HG02571 (cell line): ENCODE data around the gene AREG.

Experiments used
- ATAC-seq: cut with Tn5 transposase; IDR thresholded peaks from one replicate; pipeline ENCODE4 v1.9.1; 2021; ENCODE audit warnings: mild to moderate bottlenecking, moderate library complexity; ENCODE audit not compliant: unreplicated experiment

Gene AREG

DNA sequence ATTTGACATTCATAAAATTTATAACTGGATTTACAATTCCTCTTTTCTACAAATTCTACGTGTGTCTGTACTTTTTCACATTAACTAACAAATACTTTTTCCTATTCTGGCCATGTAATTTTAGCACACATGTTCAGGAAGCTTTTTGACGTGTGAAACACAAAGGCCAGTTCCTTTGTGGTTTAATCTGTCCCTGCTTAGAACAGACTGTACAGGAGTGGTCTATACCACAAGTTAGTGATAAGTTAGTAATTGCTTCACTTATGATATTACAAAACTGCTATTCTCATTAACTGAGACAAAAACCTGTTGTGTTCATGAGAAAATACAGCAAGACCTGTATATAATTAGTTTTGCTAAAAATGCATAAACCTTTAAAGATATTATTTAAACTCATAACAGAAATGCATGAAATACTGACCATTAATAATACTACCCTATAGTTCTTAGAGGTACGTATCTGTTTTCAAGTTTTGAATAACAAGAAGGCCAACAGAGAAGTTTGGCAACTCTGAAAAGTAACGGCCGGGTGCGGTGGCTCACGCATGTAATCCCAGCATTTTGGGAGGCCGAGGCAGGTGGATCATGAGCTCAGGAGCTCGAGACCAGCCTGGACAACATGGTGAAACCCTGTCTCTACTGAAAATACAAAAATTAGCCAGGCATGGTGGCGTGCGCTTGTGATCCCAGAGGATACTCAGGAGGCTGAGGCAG is 13.7 kb upstream of the AREG start:
- ATAC-seq, result no peak

DNA sequence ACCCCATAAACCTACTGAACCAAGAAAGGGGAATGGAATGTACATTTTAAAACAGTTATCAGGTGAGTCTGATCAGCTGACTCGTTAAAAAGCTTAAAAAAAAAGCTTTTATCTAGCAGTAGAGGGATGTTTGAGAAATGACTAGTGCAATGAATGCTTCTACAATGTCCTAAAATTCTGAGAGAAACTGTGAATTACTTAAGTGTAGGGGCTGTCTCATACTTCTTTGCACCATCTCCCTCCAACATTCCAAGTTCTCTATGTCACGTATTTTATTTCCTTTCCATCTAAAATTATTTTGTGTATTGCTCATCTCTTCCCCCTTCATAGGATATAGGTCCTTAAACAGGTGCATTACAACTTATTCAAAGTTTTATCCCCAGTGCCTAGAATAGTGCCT is 11.9 kb upstream of the AREG start:
- ATAC-seq, result no peak

DNA sequence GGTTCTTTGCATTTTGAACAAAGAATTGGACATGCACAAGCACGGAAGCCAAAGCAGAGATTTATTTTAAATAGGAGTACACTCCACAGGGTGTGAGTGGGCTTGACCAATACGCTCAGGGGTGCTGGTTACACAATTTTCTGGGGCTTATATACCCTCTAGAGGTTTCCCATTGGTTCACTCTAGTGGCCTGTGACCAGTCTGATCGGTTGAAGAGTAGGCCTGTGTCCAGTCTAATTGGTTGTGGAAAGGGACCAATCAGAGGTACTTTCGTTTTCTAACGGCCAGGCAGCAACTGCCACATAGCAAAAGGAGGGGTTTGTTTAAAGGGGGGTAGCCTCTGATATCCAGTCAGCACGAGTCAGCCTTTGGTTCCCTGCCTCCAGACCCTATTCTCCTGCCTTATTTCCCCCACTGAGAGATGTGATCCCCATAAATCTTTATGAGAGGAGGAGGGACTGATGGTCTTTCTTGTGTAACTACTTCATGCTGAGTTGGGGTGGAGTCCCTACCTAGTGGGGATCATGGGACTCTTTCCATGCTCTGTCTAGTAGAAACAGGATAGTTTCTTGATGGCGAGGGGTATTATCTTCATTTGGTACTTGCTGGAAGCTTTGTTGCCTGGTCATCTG is 11.3 kb upstream of the AREG start:
- ATAC-seq, result no peak

DNA sequence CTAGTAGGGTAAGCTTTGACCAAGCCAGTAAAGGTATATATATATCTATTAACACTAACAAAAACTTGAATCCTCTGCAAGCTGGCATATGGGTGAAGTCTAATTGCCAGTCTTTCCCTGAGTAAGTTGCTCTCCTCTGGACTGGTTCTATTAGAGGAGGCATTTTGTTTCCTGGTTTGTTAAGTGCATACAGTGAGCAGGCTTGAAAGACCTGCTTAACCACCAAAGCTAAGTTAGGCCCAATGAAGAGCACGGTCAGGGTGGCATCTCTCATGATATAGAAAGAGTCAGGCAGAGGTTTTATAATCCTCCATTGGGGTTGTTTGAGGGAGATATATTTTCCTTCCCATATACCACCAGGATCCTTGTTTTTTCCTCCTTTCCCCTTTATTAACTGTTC is 9.6 kb upstream of the AREG start:
- no peak for ATAC-seq

DNA sequence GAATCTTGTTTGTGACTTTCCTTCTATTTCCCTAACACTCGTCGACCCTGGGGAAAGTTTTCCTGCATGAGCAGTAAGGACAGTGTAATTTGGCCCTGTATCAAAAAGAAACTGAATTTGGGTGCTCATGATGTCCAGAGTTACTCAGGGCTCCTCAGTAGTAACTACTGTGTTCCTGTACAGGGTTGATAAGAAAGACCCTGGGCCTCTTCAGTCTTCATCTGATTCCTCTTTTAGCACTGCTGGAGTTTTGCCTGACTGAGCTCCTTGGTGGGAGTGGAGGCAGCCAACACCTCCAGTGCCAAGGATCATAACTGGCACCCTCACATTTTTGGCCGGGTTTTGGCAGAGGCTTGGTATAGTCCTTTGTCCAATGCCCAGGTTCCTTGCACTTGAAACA is 7.1 kb upstream of the AREG start:
- no peak for ATAC-seq

DNA sequence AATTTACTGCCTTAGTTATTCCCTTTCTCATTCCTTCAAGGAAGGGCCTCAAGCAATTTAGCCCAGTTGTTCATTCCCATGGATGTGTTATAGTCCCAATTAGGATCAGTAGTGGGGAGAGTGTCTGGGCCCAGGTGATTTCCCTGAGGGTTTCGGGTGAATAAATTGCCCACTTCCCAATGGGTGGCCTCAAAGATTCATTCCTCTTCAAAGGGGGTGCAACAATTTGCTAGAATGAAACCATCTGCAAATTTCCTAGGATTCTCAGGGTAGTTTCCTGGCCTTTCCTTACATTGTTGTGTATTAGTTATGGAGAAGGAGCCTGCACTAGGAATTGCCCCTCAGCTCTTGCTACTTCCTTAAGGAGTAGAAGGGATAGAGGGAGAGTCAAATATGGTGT is 6.3 kb upstream of the AREG start:
- no peak for ATAC-seq

DNA sequence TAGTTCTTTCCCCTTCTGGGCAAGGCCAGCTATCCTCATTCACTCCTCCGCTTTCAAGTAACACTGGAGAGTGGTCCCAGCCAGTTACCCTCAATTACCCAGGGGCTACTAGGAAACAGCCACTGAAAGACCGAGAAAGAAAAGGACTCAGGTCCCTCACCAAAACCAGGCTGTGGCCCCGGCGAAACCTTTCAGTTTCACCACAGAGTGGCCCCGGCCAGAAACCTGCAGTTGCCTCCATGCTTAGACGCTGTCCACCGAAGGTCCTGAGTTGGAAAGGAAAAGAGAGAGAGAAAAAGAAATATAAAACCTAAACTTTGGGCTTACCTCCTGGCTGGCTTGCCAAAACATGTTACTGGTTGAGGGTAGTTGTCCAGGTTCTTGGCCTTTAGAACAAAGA is 5.0 kb upstream of the AREG start:
- no peak for ATAC-seq

DNA sequence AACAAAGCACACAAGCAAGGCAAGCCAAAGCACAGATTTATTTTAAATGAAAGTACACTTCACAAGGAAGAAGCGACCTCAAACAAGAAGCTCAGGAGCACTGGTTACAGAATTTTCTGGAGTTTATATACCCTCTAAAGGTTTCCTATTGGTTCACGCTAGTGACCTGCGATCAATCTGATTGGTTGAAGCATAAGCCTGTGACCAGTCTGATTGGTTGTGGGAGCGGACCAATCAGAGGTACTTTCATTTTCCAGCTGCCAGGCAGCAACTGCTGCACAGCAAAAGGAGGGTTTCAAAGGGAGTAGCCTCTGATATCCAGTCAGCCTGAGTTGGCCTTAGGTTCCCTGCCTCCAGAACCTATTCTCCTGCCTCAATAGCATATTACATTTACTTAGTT is 4.6 kb upstream of the AREG start:
- ATAC-seq, result no peak

DNA sequence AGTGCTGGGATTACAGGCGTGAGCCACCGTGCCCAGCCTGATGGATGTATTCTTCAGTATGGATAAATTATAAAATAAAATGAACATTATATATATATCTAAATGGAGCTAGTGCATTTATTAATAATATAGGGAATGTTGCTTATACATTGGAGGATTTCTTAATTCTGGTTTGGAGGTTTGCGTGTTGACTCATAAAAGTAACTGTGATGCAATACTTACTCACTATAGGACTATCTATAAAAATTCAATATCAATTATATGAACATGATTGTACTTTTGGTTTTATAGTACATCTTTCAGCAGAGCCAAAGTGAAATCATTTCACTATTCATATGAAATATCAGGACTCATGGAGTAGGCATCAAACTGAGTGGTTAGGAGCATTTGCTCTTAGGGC is 3.2 kb upstream of the AREG start:
- ATAC-seq, result no peak

DNA sequence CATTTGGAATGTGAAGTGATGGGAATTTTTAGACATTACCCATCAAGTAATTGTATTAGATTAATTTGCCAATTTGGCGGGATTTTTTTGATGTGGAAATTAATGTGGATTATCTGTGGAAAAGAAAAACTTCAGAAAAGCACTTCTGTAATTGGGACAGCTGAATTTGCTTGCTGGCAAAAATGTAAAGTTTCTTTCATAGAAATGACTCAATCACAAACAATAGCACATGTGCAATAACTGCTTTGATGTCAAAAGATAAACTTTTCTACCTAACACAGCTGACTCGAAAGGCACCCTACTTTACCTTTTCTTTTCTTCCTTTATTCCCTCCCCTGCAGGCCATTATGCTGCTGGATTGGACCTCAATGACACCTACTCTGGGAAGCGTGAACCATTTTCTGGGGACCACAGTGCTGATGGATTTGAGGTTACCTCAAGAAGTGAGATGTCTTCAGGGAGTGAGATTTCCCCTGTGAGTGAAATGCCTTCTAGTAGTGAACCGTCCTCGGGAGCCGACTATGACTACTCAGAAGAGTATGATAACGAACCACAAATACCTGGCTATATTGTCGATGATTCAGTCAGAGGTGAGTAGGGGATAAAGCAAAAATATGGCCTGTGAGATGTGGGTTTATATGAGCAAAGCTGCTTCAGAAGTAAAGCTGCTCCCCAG is 1.4 kb downstream of the AREG start:
- no peak for ATAC-seq

DNA sequence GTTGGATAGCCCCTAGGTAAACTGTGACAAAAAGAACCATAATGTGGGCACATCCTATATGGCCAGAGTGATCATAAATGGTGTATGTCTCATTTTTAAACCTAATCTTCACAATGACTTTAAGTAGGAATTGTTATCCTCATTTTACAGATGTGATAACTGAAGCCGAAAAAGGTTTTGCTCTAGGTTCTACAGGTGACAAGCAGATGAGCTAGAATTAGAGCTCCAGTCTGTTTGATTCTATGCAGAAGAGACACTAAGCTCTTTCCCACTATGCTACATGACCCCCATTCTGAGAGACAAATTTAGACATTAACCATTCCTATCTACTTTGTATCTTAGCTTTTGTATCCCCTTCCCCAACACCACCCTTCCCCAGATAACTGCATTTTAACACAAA is 2.0 kb downstream of the AREG start:
- ATAC-seq, result no peak

DNA sequence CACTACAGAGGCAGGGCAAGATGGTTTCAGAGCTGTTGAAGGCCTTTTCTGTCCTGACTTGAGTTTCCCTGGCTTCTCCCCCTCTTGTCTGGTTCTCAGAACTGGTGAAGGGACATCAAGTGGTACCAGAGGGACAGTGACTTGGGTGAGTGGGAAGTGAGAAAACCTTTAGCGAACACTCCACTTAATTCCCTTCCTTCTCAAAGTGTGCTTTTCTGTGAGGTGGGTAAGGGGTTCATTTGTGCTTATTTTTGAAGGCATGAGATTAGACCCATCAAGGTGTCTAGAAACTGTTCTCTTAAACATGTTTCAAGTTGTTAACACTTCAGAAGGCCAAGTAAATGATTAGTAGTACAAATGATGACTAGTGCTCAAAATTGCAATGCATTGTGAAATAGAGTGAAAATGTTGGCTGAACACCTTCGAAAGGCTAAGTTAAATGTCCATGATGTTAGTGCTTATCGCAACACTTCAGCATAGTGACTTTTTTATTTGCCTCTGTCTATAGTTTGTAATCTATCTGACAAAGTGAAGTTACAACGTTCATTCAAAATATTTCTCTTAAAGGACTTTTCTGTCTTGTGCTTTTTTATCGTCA is 2.8 kb downstream of the AREG start:
- ATAC-seq, result no peak

DNA sequence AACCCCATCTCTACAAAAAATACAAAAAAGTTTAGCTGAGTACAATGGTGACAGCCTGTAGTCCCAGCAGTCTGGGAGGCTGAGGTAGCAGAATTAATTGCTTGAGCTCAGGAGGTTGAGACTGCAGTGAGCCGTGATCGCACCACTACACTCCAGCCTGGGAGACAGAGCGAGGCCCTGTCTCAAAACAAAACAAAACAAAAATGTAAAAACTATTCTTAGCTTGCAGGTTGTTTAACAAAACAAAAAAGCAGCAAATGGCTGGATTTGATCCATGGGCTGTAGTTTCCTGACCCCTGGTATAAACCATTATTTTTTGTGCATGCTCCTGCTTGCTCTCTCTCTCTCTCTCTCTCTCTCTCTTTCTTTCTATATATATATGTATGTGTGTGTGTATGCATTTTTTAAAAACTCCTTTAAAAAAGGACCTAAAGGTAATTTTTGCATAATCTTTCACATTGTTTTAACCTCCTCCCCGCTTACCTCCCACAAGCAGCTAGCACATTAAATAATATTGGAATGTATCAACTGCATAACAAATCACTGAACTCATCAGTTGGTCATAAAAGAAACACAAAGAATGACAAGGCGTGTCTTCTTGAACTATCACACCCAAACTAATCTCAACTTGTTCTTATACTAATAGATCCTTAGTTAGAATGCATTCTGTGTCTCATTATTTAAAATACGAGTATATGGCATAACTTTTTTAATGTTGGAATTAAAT is 4.8 kb downstream of the AREG start:
- ATAC-seq, result no peak

DNA sequence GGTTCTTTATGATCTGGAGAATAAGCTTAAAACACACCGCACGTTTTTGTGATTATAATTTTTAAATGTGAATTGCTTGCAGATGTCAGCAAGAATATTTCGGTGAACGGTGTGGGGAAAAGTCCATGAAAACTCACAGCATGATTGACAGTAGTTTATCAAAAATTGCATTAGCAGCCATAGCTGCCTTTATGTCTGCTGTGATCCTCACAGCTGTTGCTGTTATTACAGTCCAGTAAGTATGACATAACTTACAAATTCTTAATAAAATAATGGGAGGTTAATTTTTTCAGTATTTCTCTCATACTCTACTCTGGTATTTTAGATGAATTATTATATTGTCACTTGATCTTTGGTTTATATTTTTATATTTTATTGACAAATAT is 5.4 kb downstream of the AREG start:
- no peak for ATAC-seq

DNA sequence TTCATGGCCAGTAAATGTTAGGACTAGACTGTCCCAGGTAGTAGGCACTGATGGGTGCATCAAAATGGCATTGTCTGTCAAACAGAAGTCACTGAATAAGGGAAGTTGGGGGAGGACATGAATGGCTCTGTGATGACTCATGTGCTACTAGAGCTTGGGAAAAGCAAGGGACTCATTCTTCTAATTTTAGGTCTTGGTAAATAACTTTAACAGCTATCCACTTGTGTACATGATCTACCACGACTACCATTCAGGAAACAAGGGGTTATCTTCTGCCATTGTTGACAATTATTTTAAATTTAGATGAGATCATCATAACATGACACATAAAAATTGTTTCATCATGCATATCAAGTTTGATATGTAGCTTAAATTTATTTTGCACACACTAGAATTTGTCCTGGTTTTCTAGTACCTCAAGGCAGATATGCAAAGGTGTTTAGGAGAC is 6.3 kb downstream of the AREG start:
- ATAC-seq, result no peak

DNA sequence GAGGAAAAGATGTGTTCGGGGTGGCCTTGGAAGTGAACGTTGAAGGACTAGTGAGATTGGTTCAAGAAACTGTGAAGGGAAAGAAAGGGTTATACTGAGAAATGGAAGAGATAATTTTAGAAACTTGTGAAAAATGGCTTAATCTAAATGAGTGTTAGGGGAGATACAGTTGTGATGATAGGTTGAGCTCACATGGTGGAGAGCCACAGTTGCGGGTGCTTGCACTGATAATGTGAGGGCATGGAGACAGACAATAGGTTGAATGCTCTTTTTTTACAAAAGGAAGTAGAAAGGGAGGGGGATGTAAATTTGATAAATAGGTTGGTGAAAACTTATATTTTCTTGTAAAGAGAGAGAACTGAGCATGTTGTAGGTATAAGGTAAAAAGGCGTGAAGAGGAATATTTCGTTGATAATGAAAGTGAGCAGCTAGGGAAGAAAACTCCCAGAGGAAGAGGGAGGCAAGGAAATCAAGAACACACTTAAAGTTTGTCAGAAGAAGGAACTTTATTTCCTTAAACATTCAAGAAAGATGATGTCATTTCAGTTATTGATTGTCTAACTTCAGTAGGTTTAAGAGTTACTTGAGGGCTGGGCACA is 8.2 kb downstream of the AREG start:
- no peak for ATAC-seq

DNA sequence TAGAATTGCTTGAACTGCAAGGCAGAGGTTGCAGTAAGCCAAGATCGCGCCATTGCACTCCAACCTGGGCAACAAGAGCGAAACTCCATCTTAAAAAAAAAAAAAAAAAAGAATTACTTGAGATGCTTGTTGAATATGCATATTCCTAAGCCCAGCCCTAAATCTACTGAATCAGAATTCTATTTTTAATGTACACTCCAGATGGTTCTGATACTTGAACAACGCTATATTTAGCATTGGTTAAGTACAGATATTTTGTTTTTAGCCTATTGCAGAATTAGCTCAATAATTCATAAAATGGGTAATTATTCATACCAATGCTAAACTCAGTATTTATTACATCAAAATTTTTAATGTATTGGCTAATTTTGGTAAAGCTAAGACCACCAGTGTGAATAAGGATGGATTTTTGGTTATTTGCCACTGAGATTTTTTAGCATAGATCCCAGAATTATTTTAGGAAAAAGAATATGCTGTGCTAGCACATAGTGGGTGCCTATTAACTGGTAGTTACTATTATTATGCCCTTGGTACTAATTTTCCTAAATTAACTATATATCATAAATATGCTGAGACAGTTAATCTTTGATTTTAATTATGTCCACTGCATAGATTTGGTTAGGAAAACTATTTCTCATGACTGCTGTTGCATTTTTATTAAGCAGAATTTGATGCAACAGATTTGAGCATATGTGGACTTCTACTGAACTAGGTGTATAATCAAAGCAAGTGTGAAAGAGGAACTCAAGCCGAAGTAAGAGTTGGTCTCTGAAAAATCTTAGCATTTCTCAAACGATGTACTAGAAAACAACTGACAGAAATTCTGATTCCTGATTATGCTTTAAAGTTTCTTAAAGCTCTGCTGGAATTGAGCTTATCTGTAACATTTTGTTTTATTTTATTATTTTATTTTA is 9.2 kb downstream of the AREG start:
- no peak for ATAC-seq

DNA sequence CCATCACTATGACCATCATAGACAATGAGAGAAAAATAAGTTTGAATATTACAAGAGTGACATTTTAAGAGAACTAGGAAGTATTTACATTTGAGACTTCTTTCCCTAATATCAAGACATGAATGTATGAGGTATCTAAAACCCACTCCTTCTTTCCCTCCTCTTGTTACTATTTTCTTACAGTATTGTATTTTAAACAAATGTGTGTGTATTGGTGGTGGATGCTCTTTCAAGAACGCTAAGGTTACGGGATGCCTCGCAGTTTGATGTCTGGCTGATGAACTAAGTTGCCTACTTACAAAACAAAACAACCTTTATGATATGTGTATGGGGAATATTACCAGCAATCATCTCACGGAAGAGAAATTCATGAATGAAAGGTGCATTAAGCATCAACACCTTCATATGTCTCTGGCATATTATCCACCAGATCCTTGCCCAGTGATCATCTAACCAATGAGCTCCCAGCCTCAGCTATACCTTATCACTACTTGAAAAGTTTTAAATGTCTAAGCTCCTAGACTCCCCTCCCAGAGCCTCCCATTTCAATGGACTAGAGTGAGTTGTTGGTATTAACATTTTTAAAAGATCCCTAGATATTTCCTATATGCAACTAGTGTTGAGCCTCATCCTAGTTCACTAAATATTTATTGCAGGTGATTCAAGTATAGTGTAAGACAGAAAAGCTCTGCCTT is 10.6 kb downstream of the AREG start:
- no peak for ATAC-seq

DNA sequence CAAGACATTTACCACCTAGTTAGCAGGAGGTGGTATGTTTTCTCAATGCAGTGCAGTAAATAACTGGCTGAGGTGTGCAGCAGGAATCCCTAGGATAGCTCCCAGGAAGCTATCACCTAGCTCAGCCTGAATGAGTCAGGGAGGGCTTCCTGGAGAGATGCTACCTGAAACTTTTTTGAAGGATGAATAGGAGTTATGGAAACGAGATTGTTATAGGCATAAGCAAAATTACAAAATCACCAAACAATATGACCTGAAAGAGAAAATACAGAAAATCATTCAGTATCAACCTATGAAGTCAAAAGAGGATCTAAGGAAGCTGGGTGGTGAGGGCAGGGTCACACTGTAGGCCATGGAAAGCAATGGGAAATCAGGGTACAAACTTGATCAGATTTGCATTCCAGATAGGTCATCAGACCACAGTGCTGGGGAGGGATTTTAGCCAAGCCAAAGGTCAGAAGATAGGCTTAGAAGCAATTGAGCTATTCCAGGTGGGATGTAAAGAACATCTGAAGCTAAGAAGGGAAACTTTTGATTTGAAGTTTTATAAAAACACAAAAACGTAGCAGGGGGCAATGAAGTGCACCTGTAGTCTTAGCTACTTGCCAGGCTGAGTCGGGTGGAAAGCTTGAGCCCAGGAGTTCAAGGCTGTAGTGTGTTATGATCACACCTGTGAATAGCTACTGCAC is 11.3 kb downstream of the AREG start:
- no peak for ATAC-seq
